Colonic mucosa (tissue), 4 donors: ENCODE data around the gene BCOR. TPM values are rescaled to one million over a fixed set of nuclear protein-coding genes. Genes with fewer than 3 reads are reported as not detected.

Experiments used
- DNase-seq: peaks from one replicate; pipeline ENCODE4 v3.0.0-alpha.2; 2020
- H3K27ac ChIP-seq: fragments of 200-600 bp; one replicate; pipeline ENCODE4 v1.8.0; 2021
- H3K27me3 ChIP-seq: fragments of 200-600 bp; one replicate; pipeline ENCODE4 v1.8.0; 2021
- H3K36me3 ChIP-seq: fragments of 200-600 bp; one replicate; pipeline ENCODE4 v1.8.0; 2021
- H3K4me1 ChIP-seq: fragments of 200-600 bp; one replicate; pipeline ENCODE4 v1.8.0; 2021; ENCODE audit warnings: mild to moderate bottlenecking
- H3K4me3 ChIP-seq: fragments of 200-600 bp; one replicate; pipeline ENCODE4 v1.8.0; 2021
- H3K9ac ChIP-seq, 2 donors: one replicate each; pipeline ENCODE4 v1.7.0; 2013; ENCODE audit warnings: control low read depth in 2 of 2, low read depth in 2 of 2, low read length in 2 of 2
- H3K9me3 ChIP-seq: fragments of 200-600 bp; one replicate; pipeline ENCODE4 v1.8.0; 2021
- CTCF ChIP-seq: fragments of 200-600 bp; IDR thresholded peaks from one replicate; pipeline ENCODE4 v1.8.0; 2022; ENCODE audit warnings: antibody characterized with exemption, mild to moderate bottlenecking
- intact Hi-C: fragments of 100-400 bp; cut with DNase I; formaldehyde crosslinking; loops from one replicate; pipeline ENCODE4 v1.14.1; 2022
- total RNA-seq, 2 donors: library from RNA; stranded (reverse); fragmentation: NEBNext Ultra II Directional in 1 of 2; extraction: Animal tissue kit (Norgen Biotek cat#: 25700) in 1 of 2; gene quantifications; one replicate each; pipeline ENCODE4 v1.2.1, GENCODE V29; 2021
- donor health status: healthy.
- donor health status: DM: no; HTN: no; CAD: no.
- donor health status: DM: no; HTN: no; CAD: no.

The BCOR gene
- total RNA-seq, 2 donors from 2014 or later = 18.3 to 21.3 TPM

DNA sequence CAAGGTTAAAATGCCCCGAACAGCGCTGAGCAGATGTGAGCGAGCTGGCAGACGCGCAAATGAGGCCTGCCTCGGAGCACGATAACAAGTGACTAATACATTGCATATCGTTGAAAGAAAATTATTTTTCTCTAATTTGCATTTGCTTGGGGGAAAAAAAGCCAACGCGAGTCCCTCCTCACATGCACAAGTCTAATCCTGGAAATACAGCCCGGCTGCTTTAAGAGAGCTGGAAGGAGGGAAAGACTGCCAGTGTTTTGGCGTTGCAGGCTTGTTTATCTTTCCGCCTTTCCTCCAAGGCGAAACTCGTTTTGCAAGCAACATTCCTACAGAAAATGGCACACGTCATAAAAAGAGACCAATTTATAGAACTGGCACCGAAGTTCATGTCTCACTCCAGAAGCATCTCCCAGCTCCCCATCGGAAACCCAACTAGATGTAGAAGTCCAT, 12.6 kb downstream of the BCOR start:
- Histone ChIP-seq H3K36me3 (no peaks in the 10 kb centered on the region), H3K9me3 (no peaks in the 10 kb centered on the region), H3K4me3 (no peak overlapping the region), H3K9ac (peak overlapping the region in 1 of 2 donors; percentile 4), H3K27me3 (peaks cover 22% of the 10 kb centered on the region), H3K27ac (no peak overlapping the region), H3K4me1 (peaks cover 6% of the 10 kb centered on the region)
- intact Hi-C loops = loop anchor here (10.0 kb wide), 1 partner anchor 270 kb away; no protein-coding TSS in a partner anchor
- no peak for TF ChIP-seq CTCF
- DNase-seq = no peak

DNA sequence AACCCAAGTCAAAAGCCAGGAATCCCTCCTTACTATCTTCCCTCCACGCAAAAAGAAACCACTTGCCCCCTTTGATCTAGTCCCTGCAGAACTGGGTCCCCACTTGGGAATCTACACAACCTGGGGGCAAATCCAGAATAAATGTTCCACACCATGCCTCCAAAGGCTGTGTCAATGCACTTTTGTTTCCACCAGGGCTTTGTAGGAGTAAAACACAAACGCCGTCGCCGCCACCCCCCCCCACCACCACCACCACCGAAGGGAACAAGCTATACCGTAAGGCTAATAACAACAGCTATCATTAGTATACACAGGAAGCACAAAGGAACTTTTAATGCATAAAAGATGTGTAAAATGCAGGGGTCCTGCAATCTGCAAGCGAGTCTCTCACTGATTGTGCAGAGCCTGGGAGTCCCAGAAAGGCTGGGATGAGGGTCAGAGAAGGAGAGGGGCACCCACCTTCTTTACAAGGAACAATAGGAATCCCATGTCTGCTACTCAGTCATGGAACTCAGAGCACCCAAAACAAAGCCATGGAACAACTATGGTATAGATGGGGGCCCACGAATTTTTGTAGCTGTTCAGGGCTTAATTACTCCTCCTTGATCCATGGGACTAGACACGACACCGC, 13.2 kb downstream of the BCOR start:
- Histone ChIP-seq H3K9me3 (no peaks in the 10 kb centered on the region), H3K36me3 (no peaks in the 10 kb centered on the region), H3K9ac (peak overlapping the region in 1 of 2 donors; percentile 4), H3K27me3 (peaks cover 18% of the 10 kb centered on the region), H3K4me1 (peaks cover 6% of the 10 kb centered on the region), H3K4me3 (no peak overlapping the region), H3K27ac (no peak overlapping the region)
- no peak for DNase-seq
- intact Hi-C loops = loop anchor here (10.0 kb wide), 1 partner anchor 270 kb away; no protein-coding TSS in a partner anchor
- no peak for TF ChIP-seq CTCF

DNA sequence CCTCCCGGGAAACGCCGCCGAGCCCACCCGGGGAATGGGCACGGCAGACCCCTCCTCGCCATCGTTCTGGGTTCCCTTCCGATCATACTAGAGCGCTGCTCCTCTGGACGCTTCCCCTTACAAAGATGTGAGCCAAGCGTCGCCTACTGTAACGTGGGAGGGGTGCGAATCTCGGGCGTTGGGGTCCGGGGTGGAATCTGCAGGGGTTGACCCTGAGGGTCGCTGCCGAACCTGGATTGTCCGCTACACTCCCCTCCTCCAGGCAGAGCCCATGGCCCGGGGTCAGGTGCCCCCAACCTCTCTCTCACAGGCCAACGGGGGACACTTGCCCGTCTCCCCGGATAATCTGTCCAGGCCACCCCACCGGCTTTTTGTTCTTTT, 13.8 kb downstream of the BCOR start:
- no peaks in the 10 kb centered on the region for H3K9me3 ChIP-seq
- no peak for DNase-seq
- H3K4me3 ChIP-seq = peak overlapping the region; percentile 34
- intact Hi-C loops = loop anchor here (10.0 kb wide), 1 partner anchor 269 kb away; no protein-coding TSS in a partner anchor
- H3K27me3 ChIP-seq = peaks cover 18% of the 10 kb centered on the region
- H3K27ac ChIP-seq = no peak overlapping the region
- peak overlapping the region in 1 of 2 donors; percentile 54 for H3K9ac ChIP-seq
- H3K4me1 ChIP-seq = peaks cover 6% of the 10 kb centered on the region
- H3K36me3 ChIP-seq = no peaks in the 10 kb centered on the region
- no peak for TF ChIP-seq CTCF

GRCh38 chrX:40083120-40083978, 14.4 kb downstream of the BCOR start:
- Histone ChIP-seq H3K4me1 (peaks cover 6% of the 10 kb centered on the region), H3K9me3 (no peaks in the 10 kb centered on the region), H3K4me3 (peak overlapping the region; percentile 34), H3K9ac (peak overlapping the region; percentile 22 to 54), H3K36me3 (no peaks in the 10 kb centered on the region), H3K27me3 (peaks cover 18% of the 10 kb centered on the region), H3K27ac (no peak overlapping the region)
- intact Hi-C loops = loop anchor here (10.0 kb wide), 1 partner anchor 269 kb away; no protein-coding TSS in a partner anchor
- TF ChIP-seq CTCF = no peak
- DNase-seq = no peak

- peaks cover 18% of the 10 kb centered on the region for H3K27me3 ChIP-seq
- DNase-seq = no peak
- no peak overlapping the region for H3K27ac ChIP-seq
- H3K4me3 ChIP-seq = no peak overlapping the region
- no peaks in the 10 kb centered on the region for H3K36me3 ChIP-seq
- intact Hi-C loops = loop anchor here (10.0 kb wide), 1 partner anchor 268 kb away; no protein-coding TSS in a partner anchor
- no peak overlapping the region for H3K9ac ChIP-seq
- H3K4me1 ChIP-seq = peaks cover 6% of the 10 kb centered on the region
- H3K9me3 ChIP-seq = no peaks in the 10 kb centered on the region
- no peak for TF ChIP-seq CTCF
Measured at GRCh38 chrX:40082447-40083119, 15.2 kb downstream of the BCOR start.
